ENCODE measurements around the gene ARHGAP26. TPM values are rescaled to one million over a fixed set of nuclear protein-coding genes. Genes with fewer than 3 reads are reported as not detected.

Gene ARHGAP26
- total and polyA plus RNA-seq, 2 experiments from 2014 or later: 9.5 to 16.8 TPM

DNA sequence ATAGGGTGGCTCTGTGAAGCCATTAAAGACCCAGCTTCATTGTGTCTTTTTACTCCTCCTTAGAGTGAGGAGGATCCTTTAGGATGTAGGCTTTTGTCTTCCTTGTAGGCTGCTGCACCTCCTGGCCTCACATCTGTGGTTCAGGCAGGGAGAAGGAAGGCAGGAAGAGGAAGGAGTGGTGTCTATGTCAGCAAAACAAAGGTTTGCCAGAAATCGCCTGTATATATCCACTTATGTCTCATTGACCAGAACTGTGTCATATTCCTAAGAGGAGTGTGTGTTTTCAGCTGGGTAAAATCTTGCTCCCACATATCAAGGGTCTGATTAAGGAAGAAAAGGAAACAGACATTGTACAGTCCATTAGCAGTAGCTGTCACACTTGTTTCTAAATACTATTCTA lies 213.8 kb downstream of the ARHGAP26 start (continued):
- TF ChIP-seq, protein P1, sequence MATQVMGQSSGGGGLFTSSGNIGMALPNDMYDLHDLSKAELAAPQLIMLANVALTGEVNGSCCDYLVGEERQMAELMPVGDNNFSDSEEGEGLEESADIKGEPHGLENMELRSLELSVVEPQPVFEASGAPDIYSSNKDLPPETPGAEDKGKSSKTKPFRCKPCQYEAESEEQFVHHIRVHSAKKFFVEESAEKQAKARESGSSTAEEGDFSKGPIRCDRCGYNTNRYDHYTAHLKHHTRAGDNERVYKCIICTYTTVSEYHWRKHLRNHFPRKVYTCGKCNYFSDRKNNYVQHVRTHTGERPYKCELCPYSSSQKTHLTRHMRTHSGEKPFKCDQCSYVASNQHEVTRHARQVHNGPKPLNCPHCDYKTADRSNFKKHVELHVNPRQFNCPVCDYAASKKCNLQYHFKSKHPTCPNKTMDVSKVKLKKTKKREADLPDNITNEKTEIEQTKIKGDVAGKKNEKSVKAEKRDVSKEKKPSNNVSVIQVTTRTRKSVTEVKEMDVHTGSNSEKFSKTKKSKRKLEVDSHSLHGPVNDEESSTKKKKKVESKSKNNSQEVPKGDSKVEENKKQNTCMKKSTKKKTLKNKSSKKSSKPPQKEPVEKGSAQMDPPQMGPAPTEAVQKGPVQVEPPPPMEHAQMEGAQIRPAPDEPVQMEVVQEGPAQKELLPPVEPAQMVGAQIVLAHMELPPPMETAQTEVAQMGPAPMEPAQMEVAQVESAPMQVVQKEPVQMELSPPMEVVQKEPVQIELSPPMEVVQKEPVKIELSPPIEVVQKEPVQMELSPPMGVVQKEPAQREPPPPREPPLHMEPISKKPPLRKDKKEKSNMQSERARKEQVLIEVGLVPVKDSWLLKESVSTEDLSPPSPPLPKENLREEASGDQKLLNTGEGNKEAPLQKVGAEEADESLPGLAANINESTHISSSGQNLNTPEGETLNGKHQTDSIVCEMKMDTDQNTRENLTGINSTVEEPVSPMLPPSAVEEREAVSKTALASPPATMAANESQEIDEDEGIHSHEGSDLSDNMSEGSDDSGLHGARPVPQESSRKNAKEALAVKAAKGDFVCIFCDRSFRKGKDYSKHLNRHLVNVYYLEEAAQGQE (IDR thresholded peaks at IDR 0.05; ENCODE audit: unreplicated experiment): no peak
- TF ChIP-seq NANOG (IDR thresholded peaks at IDR 0.05; ENCODE audit: borderline replicate concordance) (no peak), JUNB (IDR thresholded peaks at IDR 0.05; ENCODE audit: unreplicated experiment) (no peak)

DNA sequence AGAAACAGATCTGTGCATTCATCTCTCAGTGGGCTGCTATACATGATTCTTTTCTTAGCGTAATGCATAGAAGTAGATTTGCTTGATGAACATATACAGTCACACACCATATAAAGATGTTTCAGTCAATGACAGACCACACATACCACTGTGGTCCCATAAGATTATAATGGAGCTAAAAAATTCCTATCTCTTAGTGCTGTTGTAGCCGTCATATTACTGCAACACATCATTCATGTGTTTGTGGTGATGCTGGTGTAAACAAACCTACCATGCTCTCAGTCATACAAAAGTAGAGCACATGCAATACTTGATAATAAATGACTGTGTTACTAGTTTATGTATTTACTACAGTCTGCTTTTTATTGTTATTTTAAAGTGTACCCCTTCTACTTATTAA lies 214.3 kb downstream of the ARHGAP26 start:
- Histone ChIP-seq H3K4me2 (no peak overlapping the region), H3K27me3 (ENCODE audit: insufficient read depth) (no peaks in the 10 kb centered on the region), H3K27ac (ENCODE audit: low read depth) (no peak overlapping the region), H2AFZ (no peak overlapping the region), H4K20me1 (replicated peaks; ENCODE audit: insufficient read depth) (no peaks in the 10 kb centered on the region; the same call in 1 of the 2 replicates), H3K36me3 (ENCODE audit: insufficient read depth) (no peaks in the 10 kb centered on the region), H3K4me1 (ENCODE audit: insufficient read depth) (peaks cover 18% of the 10 kb centered on the region), H3K79me2 (replicated peaks; ENCODE audit: insufficient read depth) (no peaks in the 10 kb centered on the region), H3K9me2 (ENCODE audit: insufficient read depth) (no peaks in the 10 kb centered on the region), H3F3A (replicated peaks; ENCODE audit: low read depth) (no peaks in the 10 kb centered on the region), H3K4me3 (no peak overlapping the region)
- DNase-seq (ENCODE audit: low spot score): no peak
- no peak overlapping the region for H3K27ac Mint-ChIP-seq
- ATAC-seq: no peak
- H3K4me1 Mint-ChIP-seq: peaks cover 25% of the 10 kb centered on the region
- H3K4me3 Mint-ChIP-seq: no peak overlapping the region
- H3K27me3 Mint-ChIP-seq (ENCODE audit: insufficient read depth, low read depth, poor library complexity): peaks cover 4% of the 10 kb centered on the region
- H3K36me3 Mint-ChIP-seq (ENCODE audit: low read depth): peaks cover 15% of the 10 kb centered on the region; the same call in 2 of the 3 replicates
- peaks cover 14% of the 10 kb centered on the region for H3K9me3 Mint-ChIP-seq
- TF ChIP-seq POLR2AphosphoS5 (IDR thresholded peaks at IDR 0.05; ENCODE audit: low read depth) (no peak), ZNF331 (CRISPR knock-in tag; IDR thresholded peaks at IDR 0.05; ENCODE audit: low read depth) (no peak), NANOG (IDR thresholded peaks at IDR 0.05; ENCODE audit: borderline replicate concordance) (no peak), EZH2 (IDR thresholded peaks at IDR 0.05; ENCODE audit: low read depth, unreplicated experiment) (no peak), EZH2phosphoT487 (IDR thresholded peaks at IDR 0.05; ENCODE audit: unreplicated experiment) (no peak), JUNB (IDR thresholded peaks at IDR 0.05; ENCODE audit: unreplicated experiment) (no peak), STAT1 (IDR thresholded peaks at IDR 0.05; ENCODE audit: unreplicated experiment) (no peak), CREB1 (CRISPR knock-in tag; IDR thresholded peaks at IDR 0.05; ENCODE audit: low read depth) (no peak)
- TF ChIP-seq, protein P1 (IDR thresholded peaks at IDR 0.05; ENCODE audit: unreplicated experiment): no peak
- TF ChIP-seq, protein P2, sequence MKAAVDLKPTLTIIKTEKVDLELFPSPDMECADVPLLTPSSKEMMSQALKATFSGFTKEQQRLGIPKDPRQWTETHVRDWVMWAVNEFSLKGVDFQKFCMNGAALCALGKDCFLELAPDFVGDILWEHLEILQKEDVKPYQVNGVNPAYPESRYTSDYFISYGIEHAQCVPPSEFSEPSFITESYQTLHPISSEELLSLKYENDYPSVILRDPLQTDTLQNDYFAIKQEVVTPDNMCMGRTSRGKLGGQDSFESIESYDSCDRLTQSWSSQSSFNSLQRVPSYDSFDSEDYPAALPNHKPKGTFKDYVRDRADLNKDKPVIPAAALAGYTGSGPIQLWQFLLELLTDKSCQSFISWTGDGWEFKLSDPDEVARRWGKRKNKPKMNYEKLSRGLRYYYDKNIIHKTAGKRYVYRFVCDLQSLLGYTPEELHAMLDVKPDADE (IDR thresholded peaks at IDR 0.05): no peak
- TF ChIP-seq, protein P3, sequence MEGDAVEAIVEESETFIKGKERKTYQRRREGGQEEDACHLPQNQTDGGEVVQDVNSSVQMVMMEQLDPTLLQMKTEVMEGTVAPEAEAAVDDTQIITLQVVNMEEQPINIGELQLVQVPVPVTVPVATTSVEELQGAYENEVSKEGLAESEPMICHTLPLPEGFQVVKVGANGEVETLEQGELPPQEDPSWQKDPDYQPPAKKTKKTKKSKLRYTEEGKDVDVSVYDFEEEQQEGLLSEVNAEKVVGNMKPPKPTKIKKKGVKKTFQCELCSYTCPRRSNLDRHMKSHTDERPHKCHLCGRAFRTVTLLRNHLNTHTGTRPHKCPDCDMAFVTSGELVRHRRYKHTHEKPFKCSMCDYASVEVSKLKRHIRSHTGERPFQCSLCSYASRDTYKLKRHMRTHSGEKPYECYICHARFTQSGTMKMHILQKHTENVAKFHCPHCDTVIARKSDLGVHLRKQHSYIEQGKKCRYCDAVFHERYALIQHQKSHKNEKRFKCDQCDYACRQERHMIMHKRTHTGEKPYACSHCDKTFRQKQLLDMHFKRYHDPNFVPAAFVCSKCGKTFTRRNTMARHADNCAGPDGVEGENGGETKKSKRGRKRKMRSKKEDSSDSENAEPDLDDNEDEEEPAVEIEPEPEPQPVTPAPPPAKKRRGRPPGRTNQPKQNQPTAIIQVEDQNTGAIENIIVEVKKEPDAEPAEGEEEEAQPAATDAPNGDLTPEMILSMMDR (conservative IDR thresholded peaks at IDR 0.05; ENCODE audit: low read depth in 2 of 2): no peak

Data from GM23338 (cell line).